HepG2 (cell line): ENCODE measurements around the gene PUS7. TPM values are rescaled to one million over a fixed set of nuclear protein-coding genes. Genes with fewer than 3 reads are reported as not detected.

ENCODE experiments used
- AKAP8 ChIP-seq: sonication (generic); formaldehyde crosslinking; IDR thresholded peaks from 2 replicates; pipeline ENCODE4 v1.5.1; 2020; ENCODE audit warnings: mild to moderate bottlenecking, missing genetic modification reagents
- EZH2 ChIP-seq: conservative IDR thresholded peaks from 2 replicates; pipeline ENCODE4 v1.6.1; 2012; ENCODE audit warnings: mild to moderate bottlenecking, low read depth, low read length, moderate library complexity
- FOXO1 ChIP-seq: sonication (generic); formaldehyde crosslinking; IDR thresholded peaks from 2 replicates; pipeline ENCODE4 v1.4.0; 2020; ENCODE audit warnings: missing genetic modification reagents
- KDM5B ChIP-seq: sonication (generic); formaldehyde crosslinking; IDR thresholded peaks from 2 replicates; pipeline ENCODE4 v1.4.0; 2020; ENCODE audit warnings: missing genetic modification reagents, mild to moderate bottlenecking, borderline replicate concordance
- KLF16 ChIP-seq, 2 experiments: sonication (generic) in 1 of 2; formaldehyde crosslinking in 1 of 2; IDR thresholded peaks; 2 replicates each; pipeline versions ENCODE4 v1.6.1 to v1.8.0; 2016 to 2023; ENCODE audit warnings: missing genetic modification reagents in 2 of 2, missing compliant biosample characterization in 1 of 2
- MED13 ChIP-seq: sonication (generic); formaldehyde crosslinking; IDR thresholded peaks from 2 replicates; pipeline ENCODE4 v1.5.0; 2020; ENCODE audit warnings: missing genetic modification reagents
- STAT5B ChIP-seq: sonication (generic); formaldehyde crosslinking; IDR thresholded peaks from 2 replicates; pipeline ENCODE4 v1.4.0; 2020; ENCODE audit warnings: missing genetic modification reagents
- TBX2 ChIP-seq: sonication (generic); formaldehyde crosslinking; IDR thresholded peaks from 2 replicates; pipeline ENCODE4 v1.5.0; 2020; ENCODE audit warnings: missing genetic modification reagents, mild to moderate bottlenecking, borderline replicate concordance
- TMF1 ChIP-seq: sonication (generic); formaldehyde crosslinking; IDR thresholded peaks from 2 replicates; pipeline ENCODE4 v1.8.1; 2022; ENCODE audit warnings: low read depth, missing genetic modification reagents
- ZNF3 ChIP-seq: IDR thresholded peaks from 2 replicates; pipeline ENCODE4 v1.7.0; 2017; ENCODE audit warnings: inconsistent platforms
- ZNF780A ChIP-seq: sonication (generic); formaldehyde crosslinking; IDR thresholded peaks from 2 replicates; pipeline ENCODE4 v1.8.0; 2022; ENCODE audit warnings: mild to moderate bottlenecking, missing genetic modification reagents, moderate library complexity
- polyA plus RNA-seq, 8 experiments: library from polyadenylated mRNA; depleted of rRNA in 3 of 8; stranded (reverse) in 7 of 8; unstranded in 1 of 8; fragments of >200 nt; fragmentation: Illumina TruSeq in 4 of 8; extraction: Trizol in 4 of 8; gene quantifications; 2 replicates each; pipeline versions ENCODE4 v1.2.1 to v1.2.3, GENCODE V29; 2011 to 2016; ENCODE audit warnings: low read depth in 4 of 8, missing spikeins in 1 of 8, mixed read lengths in 1 of 8; ENCODE audit not compliant: insufficient read depth in 1 of 8
- total RNA-seq, 5 experiments: library from RNA; depleted of rRNA; stranded (reverse); fragments of >200 nt; fragmentation: Illumina TruSeq; extraction: Trizol; gene quantifications; 2 replicates each; pipeline ENCODE4 v1.2.3, GENCODE V29; 2016; ENCODE audit warnings: low read depth in 1 of 5
- TF ChIP-seq, protein P1 (sequence below): sonication (generic); formaldehyde crosslinking; IDR thresholded peaks from 2 replicates; pipeline ENCODE4 v1.4.0; 2020; ENCODE audit warnings: missing genetic modification reagents, mild to moderate bottlenecking, borderline replicate concordance
- TF ChIP-seq, protein P2 (sequence below): sonication (generic); formaldehyde crosslinking; IDR thresholded peaks from 2 replicates; pipeline ENCODE4 v1.9.0; 2021; ENCODE audit warnings: mild to moderate bottlenecking, missing genetic modification reagents
- TF ChIP-seq, protein P3 (sequence below): sonication (generic); formaldehyde crosslinking; IDR thresholded peaks from 2 replicates; pipeline ENCODE4 v1.4.0; 2020; ENCODE audit warnings: missing genetic modification reagents

Gene PUS7
- total and polyA plus RNA-seq, 2 of the 13 experiments (the other 11 are each of a cell fraction or from before 2014, with no cell fraction given) = 14.4 to 41.2 TPM

DNA sequence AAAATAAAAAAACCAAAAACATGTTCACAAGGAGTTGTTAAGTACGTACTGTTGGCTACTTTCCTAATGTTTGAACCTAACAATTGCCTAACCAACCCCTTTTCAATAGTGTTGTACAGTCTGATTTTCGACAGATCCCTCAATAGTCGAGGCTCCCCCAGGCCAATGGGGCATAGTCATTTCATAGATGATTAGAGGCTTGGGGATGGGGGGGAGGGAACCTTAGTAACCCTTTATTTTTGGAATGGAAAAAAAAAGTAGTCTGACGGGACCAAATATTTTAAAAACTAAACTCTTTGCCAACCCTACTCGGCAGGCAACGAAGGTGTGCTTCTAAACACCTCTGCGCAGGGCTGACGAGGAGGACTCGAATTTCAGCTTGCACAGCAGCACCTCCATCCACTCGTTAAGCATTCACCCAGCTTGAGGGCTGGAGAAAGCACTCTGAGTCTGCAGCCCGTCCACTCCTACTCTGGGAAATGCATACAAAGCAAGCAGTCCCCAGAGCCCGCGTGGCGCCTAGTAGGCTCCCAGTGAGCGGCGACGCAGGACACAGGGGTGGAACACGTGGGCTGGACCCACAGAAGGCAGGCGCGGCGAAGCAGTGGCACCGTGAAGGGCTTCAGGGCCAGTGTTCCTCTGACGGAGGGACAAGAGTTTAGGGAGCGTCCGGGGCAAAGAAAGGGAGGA is 899 bp downstream of the PUS7 start (continued):
- TF ChIP-seq, protein P1, sequence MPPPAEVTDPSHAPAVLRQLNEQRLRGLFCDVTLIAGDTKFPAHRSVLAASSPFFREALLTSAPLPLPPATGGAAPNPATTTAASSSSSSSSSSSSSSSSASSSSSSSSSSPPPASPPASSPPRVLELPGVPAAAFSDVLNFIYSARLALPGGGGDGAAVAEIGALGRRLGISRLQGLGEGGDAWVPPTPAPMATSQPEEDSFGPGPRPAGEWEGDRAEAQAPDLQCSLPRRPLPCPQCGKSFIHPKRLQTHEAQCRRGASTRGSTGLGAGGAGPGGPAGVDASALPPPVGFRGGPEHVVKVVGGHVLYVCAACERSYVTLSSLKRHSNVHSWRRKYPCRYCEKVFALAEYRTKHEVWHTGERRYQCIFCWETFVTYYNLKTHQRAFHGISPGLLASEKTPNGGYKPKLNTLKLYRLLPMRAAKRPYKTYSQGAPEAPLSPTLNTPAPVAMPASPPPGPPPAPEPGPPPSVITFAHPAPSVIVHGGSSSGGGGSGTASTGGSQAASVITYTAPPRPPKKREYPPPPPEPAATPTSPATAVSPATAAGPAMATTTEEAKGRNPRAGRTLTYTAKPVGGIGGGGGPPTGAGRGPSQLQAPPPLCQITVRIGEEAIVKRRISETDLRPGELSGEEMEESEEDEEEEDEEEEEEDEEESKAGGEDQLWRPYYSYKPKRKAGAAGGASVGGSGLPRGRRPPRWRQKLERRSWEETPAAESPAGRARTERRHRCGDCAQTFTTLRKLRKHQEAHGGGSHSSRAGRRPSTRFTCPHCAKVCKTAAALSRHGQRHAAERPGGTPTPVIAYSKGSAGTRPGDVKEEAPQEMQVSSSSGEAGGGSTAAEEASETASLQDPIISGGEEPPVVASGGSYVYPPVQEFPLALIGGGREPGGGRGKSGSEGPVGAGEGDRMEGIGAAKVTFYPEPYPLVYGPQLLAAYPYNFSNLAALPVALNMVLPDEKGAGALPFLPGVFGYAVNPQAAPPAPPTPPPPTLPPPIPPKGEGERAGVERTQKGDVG (CRISPR knock-in tag) = 0 out of 2 replicates have a peak, but pooled peaks have one; percentile 42
- TF ChIP-seq KDM5B (CRISPR knock-in tag) (no peak), AKAP8 (no peak), EZH2 (no peak), ZNF3 (no peak), STAT5B (CRISPR knock-in tag) (no peak), TBX2 (CRISPR knock-in tag) (peak; percentile 58; the same call in 1 of the 2 replicates), MED13 (CRISPR knock-in tag) (0 out of 2 replicates have a peak, but pooled peaks have one; percentile 11), KLF16 (CRISPR knock-in tag; IDR thresholded peaks at IDR 0.05) (0 out of 4 replicates have a peak, but pooled peaks of 1 of the 2 experiments have one; percentile 3), ZNF780A (CRISPR knock-in tag) (0 out of 2 replicates have a peak, but pooled peaks have one; percentile 51), FOXO1 (CRISPR knock-in tag) (no peak), TMF1 (CRISPR knock-in tag) (peak; percentile 16; the same call in 1 of the 2 replicates)
- TF ChIP-seq, protein P2, sequence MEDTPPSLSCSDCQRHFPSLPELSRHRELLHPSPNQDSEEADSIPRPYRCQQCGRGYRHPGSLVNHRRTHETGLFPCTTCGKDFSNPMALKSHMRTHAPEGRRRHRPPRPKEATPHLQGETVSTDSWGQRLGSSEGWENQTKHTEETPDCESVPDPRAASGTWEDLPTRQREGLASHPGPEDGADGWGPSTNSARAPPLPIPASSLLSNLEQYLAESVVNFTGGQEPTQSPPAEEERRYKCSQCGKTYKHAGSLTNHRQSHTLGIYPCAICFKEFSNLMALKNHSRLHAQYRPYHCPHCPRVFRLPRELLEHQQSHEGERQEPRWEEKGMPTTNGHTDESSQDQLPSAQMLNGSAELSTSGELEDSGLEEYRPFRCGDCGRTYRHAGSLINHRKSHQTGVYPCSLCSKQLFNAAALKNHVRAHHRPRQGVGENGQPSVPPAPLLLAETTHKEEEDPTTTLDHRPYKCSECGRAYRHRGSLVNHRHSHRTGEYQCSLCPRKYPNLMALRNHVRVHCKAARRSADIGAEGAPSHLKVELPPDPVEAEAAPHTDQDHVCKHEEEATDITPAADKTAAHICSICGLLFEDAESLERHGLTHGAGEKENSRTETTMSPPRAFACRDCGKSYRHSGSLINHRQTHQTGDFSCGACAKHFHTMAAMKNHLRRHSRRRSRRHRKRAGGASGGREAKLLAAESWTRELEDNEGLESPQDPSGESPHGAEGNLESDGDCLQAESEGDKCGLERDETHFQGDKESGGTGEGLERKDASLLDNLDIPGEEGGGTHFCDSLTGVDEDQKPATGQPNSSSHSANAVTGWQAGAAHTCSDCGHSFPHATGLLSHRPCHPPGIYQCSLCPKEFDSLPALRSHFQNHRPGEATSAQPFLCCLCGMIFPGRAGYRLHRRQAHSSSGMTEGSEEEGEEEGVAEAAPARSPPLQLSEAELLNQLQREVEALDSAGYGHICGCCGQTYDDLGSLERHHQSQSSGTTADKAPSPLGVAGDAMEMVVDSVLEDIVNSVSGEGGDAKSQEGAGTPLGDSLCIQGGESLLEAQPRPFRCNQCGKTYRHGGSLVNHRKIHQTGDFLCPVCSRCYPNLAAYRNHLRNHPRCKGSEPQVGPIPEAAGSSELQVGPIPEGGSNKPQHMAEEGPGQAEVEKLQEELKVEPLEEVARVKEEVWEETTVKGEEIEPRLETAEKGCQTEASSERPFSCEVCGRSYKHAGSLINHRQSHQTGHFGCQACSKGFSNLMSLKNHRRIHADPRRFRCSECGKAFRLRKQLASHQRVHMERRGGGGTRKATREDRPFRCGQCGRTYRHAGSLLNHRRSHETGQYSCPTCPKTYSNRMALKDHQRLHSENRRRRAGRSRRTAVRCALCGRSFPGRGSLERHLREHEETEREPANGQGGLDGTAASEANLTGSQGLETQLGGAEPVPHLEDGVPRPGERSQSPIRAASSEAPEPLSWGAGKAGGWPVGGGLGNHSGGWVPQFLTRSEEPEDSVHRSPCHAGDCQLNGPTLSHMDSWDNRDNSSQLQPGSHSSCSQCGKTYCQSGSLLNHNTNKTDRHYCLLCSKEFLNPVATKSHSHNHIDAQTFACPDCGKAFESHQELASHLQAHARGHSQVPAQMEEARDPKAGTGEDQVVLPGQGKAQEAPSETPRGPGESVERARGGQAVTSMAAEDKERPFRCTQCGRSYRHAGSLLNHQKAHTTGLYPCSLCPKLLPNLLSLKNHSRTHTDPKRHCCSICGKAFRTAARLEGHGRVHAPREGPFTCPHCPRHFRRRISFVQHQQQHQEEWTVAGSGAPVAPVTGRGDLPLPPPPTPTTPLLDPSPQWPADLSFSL (CRISPR knock-in tag) = no peak
- TF ChIP-seq, protein P3, sequence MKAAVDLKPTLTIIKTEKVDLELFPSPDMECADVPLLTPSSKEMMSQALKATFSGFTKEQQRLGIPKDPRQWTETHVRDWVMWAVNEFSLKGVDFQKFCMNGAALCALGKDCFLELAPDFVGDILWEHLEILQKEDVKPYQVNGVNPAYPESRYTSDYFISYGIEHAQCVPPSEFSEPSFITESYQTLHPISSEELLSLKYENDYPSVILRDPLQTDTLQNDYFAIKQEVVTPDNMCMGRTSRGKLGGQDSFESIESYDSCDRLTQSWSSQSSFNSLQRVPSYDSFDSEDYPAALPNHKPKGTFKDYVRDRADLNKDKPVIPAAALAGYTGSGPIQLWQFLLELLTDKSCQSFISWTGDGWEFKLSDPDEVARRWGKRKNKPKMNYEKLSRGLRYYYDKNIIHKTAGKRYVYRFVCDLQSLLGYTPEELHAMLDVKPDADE (CRISPR knock-in tag) = no peak
